ENCODE results near the gene CANX. TPM values are rescaled to one million over a fixed set of nuclear protein-coding genes. Genes with fewer than 3 reads are reported as not detected.

Gene CANX
- total RNA-seq, 1 donor from 2014 or later = 414 TPM

DNA sequence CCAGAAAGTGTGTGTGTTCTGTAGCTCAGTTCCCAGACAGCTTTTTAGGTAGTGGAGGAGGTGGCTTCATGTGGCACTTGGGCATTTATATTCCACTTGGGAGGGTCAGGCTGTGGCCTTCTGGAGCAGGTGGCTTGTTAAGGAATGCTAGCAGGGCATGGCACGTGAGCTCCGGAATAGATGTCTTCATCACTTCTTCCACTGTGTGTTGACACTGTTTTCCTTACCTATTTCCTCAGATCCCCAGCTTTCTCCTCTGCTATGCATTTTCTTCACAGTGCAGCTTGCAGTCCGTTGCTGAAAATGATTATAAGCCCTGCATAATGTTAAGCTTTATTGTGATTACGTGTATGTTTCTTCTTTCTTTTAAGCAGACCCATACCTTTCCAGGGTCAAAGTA, 30.5 kb downstream of the CANX start:
- DNase-seq = no peak
- TF ChIP-seq, protein P1, sequence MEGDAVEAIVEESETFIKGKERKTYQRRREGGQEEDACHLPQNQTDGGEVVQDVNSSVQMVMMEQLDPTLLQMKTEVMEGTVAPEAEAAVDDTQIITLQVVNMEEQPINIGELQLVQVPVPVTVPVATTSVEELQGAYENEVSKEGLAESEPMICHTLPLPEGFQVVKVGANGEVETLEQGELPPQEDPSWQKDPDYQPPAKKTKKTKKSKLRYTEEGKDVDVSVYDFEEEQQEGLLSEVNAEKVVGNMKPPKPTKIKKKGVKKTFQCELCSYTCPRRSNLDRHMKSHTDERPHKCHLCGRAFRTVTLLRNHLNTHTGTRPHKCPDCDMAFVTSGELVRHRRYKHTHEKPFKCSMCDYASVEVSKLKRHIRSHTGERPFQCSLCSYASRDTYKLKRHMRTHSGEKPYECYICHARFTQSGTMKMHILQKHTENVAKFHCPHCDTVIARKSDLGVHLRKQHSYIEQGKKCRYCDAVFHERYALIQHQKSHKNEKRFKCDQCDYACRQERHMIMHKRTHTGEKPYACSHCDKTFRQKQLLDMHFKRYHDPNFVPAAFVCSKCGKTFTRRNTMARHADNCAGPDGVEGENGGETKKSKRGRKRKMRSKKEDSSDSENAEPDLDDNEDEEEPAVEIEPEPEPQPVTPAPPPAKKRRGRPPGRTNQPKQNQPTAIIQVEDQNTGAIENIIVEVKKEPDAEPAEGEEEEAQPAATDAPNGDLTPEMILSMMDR (IDR thresholded peaks at IDR 0.05; ENCODE audit: borderline replicate concordance) = no peak
- H3K4me1 ChIP-seq = peaks cover 25% of the 10 kb centered on the region
- H3K9me3 ChIP-seq (replicated peaks) = no peaks in the 10 kb centered on the region
- H3K36me3 ChIP-seq = peaks cover 67% of the 10 kb centered on the region
- intact Hi-C loops (cut with micrococcal nuclease) = no loop called here
- H3K4me3 ChIP-seq = no peak overlapping the region
- no peaks in the 10 kb centered on the region for H3K27me3 ChIP-seq (ENCODE audit: low read depth)
- no peak overlapping the region for H3K27ac ChIP-seq (replicated peaks)

DNA sequence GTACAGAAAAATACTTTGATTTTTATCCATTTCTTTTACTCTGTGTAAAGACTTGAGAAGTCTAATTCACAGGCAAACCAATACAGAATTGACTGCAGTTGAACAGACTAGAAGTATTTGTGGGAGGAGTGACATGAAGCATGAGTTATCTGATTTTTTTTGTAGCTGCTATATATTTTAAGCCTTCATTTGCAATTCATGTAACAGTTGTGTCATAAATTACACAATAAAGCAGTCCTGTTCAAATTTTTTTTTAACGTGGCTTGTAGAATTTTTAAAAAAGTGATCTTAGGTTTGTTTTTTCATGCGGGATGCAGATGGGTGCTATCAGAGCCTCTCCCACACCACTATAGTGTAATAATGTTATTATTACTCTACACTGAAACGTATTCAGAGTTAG, 31.0 kb downstream of the CANX start:
- intact Hi-C loops (cut with micrococcal nuclease) = no loop called here
- Histone ChIP-seq H3K27me3 (ENCODE audit: low read depth) (no peaks in the 10 kb centered on the region), H3K27ac (replicated peaks) (no peak overlapping the region), H3K4me1 (peaks cover 28% of the 10 kb centered on the region), H3K9me3 (replicated peaks) (no peaks in the 10 kb centered on the region), H3K4me3 (no peak overlapping the region), H3K36me3 (peaks cover 63% of the 10 kb centered on the region)
- DNase-seq = no peak
- TF ChIP-seq, protein P1 (IDR thresholded peaks at IDR 0.05; ENCODE audit: borderline replicate concordance) = no peak

DNA sequence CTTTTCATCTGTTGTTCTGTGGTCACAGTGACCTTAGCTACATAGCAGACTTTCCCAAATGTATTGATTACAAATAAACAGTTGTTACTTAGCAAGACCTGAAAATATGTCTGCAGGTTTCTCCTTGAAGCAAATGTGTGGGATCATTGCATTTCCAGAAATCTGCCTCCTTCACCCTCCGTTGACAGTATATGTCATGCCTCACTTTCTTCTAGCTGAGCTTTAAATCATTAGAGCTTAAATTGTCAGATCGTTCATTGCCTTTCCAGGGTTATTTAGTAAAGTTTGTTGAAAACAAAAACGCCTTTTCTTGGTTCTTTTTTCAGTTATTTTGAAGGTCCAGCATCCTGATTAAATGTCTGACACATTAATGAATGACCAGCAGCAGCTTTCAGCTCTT, 31.6 kb downstream of the CANX start:
- no peak overlapping the region for H3K27ac ChIP-seq (replicated peaks)

DNA sequence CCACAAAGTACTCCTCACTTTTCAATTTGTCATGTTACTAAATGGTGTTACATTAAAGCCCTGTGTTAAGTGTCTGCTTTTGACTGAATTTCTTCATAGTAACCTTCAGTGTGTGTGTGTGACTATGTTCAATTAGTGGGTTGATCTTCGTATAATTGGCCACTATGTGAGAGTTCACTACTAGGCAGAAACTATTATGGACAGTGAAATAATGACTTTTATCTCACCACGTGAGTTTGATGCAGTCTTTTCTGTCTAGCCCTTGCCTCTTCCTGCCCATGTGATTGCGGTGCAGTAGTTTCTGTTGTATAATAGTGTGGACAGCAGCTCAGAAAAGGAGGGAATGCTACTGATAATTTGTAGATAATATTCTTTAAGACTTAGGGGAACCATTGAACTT, 32.1 kb downstream of the CANX start:
- Histone ChIP-seq H3K9me3 (replicated peaks) (no peaks in the 10 kb centered on the region), H3K36me3 (peaks cover 52% of the 10 kb centered on the region), H3K27ac (replicated peaks) (no peak overlapping the region), H3K27me3 (ENCODE audit: low read depth) (no peaks in the 10 kb centered on the region), H3K4me1 (peaks cover 39% of the 10 kb centered on the region), H3K4me3 (no peak overlapping the region)
- DNase-seq = no peak
- intact Hi-C loops (cut with micrococcal nuclease) = no loop called here
- TF ChIP-seq, protein P1 (IDR thresholded peaks at IDR 0.05; ENCODE audit: borderline replicate concordance) = no peak

More for the DNA sequence above, 31.6 kb downstream of the CANX start:
- Histone ChIP-seq H3K4me1 (peaks cover 34% of the 10 kb centered on the region), H3K9me3 (replicated peaks) (no peaks in the 10 kb centered on the region), H3K27me3 (ENCODE audit: low read depth) (no peaks in the 10 kb centered on the region), H3K36me3 (peaks cover 57% of the 10 kb centered on the region), H3K4me3 (no peak overlapping the region)
- intact Hi-C loops (cut with micrococcal nuclease) = no loop called here
- TF ChIP-seq, protein P1 (IDR thresholded peaks at IDR 0.05; ENCODE audit: borderline replicate concordance) = no peak
- DNase-seq = no peak

DNA sequence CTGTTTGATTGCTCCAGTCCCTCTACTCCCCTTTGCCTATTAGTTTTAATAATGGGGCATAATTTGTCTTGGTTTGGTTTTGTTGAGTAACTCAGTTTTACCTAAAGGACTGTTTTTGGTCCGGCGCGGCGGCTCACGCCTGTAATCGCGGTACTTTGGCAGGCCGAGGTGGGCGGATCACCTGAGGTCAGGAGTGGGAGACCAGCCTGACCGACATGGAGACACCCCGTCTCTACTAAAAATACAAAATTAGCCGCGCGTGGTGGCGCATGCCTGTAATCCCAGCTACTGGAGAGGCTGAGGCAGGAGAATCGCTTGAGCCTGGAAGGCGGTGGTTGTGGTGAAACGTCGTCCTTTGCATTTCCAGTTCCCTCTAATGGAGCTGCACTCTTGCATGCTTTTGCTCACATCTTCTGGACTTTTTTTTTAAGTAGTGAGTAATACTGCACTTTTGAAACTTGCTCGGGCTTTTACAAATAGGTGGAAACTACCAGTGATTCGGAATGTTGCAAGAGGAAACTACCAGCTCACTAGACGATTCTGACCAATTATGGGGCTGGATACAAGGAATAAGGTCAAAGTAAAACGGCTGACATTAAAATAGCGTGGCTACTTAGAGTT, 33.1 kb downstream of the CANX start:
- Histone ChIP-seq H3K36me3 (peaks cover 41% of the 10 kb centered on the region), H3K27ac (replicated peaks) (peak overlapping the region; percentile 96), H3K4me1 (peaks cover 50% of the 10 kb centered on the region), H3K4me3 (peak overlapping the region; percentile 84), H3K27me3 (ENCODE audit: low read depth) (no peaks in the 10 kb centered on the region), H3K9me3 (replicated peaks) (no peaks in the 10 kb centered on the region)
- intact Hi-C loops (cut with micrococcal nuclease) = no loop called here
- peak; percentile 21 for DNase-seq
- TF ChIP-seq, protein P1 (IDR thresholded peaks at IDR 0.05; ENCODE audit: borderline replicate concordance) = no peak
